Measurements from ENCODE around the gene NT5M. TPM values are rescaled to one million over a fixed set of nuclear protein-coding genes. Genes with fewer than 3 reads are reported as not detected.
"Not testable (repeated sequence)": the region's sequence is repeated elsewhere in the genome, so short reads cannot be mapped to it uniquely, and the experiment has no call there.

Gene NT5M
- polyA plus RNA-seq (ENCODE audit: insufficient read length in 3 of 3) = 1 to 10 TPM; 4.1 to 5.1 (median 4.3) TPM

DNA sequence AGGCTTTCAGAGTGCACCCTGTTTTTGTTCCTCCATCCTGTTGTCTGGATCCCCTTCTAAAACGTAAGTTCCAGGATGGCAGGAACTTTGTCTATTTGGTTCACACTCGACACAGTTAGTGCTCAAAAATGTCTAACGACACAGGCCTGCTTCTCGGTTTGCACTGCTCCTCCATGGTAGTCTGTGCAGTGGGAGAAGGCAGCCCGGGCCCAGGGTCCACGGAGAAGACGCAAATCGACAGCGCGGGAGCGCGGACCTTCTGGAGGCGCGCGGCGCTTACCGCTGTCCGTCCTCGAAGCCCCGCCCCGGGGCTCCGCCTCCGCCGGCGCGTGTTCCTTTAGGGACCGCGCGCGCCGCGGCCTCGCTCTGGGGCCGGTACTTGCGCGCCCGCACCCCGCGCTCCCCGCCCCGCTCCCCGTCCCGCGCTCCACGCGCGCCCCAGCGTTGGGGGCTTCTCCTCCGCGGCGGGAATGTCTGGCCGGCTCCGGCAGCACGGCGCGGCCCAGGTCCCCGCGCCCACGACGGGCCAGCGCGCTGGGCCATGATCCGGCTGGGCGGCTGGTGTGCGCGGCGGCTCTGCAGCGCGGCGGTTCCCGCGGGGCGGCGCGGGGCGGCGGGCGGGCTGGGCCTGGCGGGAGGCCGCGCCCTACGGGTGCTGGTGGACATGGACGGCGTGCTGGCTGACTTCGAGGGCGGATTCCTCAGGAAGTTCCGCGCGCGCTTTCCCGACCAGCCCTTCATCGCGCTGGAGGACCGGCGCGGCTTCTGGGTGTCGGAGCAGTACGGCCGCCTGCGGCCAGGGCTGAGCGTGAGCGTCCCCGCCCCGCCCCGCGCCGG is at the start of gene NT5M:
NT5M (plus strand) TSS at position 364 of the 837 bp plus-strand sequence; CDS start at position 542, 178 bp downstream.
- peak in 1 of 3 donors; percentile 76 for DNase-seq (ENCODE audit: low read depth in 3 of 3, low spot score in 2 of 3)

DNA sequence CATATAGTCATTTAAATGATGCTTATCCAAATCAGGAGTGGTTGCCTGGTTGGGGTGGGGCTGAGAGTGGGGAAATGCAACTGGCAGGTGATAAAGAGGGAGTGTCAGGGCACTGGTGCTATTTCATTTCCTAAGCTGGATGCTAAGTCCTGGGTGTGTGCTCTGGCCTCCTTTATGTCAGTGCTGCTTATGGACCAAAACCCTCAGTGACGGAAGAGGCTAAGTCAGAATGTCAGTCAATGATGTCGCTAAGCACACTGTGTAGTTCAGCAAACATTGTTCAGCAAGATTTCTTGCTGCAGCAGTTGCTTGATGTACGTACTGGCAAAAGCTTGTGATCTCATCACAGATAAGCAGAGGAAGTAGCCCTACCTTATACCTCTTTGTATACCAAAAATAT is 49.8 kb upstream of the NT5M start:
- no peak for DNase-seq (ENCODE audit: low read depth in 3 of 3, low spot score in 2 of 3)

DNA sequence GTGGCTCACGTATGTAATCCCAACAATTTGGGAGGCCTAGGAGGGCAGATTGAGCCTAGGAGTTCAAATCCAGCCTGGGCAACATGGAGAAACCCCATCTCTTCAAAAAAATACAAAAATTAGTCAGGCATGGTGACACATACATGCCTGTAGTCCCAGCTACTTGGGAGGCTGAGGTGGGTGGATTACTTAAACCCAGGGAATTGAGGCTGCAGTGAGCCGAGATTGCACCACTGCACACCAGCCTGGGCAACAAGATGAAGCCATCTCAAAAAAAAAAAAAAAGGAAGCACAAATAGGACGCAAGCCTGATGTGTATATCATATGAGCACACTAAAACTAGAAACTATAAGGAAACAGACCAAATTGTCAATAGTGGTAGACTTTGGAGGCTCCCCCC is 49.1 kb upstream of the NT5M start:
- DNase-seq (ENCODE audit: low read depth in 3 of 3, low spot score in 2 of 3) = no peak

DNA sequence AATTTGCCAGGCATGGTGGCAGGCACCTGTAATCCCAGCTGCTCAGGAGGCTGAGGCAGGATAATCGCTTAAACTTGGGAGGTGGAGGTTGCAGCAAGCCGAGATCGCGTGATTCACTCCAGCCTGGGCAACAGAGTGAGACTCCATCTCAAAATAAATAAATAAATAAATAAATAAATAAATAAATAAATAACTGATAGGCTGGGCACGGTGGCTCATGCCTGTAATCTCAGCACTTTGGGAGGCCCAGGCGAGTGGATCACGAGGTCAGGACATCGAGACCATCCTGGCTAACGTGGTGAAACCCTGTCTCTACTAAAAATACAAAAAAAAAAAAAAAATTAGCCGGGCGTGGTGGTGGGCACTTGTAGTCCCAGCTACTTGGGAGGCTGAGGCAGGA is 47.5 kb upstream of the NT5M start:
- not testable (repeated sequence) for DNase-seq (ENCODE audit: low read depth in 3 of 3, low spot score in 2 of 3)

DNA sequence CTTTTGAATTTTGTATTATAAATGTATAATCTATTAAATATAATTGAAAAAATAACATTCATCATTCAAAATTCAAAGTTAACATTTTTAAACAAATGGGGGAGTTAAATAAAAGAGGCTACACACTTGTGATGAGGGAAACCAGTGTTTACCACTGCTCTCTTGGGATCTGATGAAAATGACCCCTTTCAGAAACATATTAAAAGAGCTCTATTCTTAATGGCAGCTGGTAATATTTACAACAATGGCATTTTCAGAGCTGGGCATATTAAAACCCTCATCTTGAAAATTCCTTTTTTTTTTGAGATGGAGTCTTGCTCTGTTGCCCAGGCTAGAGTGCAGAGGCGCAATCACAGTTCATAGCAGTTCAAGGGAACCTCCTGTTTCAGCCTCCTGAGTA is 46.9 kb upstream of the NT5M start:
- DNase-seq (ENCODE audit: low read depth in 3 of 3, low spot score in 2 of 3) = no peak

DNA sequence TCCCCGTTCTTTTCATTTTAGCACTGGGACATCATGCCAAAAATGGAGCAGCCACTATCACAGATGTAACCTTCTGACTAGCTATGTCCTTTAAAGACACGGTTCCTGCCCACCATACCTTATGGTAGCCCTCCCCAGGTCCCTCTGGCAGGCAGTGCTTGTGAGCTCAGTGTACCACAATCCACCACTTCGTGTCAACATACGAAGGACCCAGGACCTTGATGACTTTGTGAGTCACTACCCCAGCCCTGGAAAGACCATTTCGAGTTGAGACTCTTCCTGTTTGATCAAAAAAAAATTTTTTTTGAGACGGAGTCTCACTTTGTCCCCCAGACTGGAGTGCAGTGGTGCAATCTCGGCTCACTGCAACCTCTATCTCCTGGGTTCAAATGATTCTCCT is 45.2 kb upstream of the NT5M start:
- DNase-seq (ENCODE audit: low read depth in 3 of 3, low spot score in 2 of 3) = no peak

DNA sequence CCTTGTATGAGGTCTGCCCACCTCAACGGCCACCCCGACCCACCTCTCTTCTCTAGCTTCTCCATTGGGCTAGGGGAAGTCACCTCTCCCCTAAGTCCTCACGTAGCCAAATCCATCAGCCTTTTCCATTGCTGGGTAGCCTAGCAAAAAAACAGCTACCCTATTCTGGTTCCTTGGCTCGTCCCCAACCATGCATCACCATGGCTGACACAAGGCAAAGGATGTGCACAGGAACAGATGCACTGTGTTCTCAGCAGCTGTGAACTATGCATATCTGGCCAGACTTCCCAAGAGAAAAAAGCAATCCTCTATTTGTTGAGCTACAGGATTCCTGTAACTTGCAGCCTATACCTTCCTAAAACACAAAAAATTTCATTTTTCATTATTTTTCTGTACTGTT is 44.2 kb upstream of the NT5M start:
- DNase-seq (ENCODE audit: low read depth in 3 of 3, low spot score in 2 of 3) = no peak

DNA sequence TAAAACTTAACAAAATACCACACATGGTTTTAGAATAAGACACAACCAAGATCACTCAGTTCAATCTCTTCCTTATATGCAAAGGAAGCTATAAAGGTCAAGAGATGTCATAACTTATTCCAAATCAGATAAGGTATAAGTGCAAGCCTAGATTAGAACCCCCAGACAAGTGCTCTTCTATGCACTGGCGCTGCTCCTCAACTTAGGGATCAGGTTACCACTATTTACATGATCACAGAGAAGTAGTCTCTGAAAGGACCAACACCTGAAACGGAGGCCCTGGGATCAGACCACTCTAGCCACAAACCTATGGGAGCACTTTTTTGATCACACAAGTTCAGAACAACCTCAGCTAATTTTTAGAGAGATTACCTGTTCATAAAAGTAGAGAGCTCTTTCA is 38.7 kb upstream of the NT5M start:
- no peak for DNase-seq (ENCODE audit: low read depth in 3 of 3, low spot score in 2 of 3)

DNA sequence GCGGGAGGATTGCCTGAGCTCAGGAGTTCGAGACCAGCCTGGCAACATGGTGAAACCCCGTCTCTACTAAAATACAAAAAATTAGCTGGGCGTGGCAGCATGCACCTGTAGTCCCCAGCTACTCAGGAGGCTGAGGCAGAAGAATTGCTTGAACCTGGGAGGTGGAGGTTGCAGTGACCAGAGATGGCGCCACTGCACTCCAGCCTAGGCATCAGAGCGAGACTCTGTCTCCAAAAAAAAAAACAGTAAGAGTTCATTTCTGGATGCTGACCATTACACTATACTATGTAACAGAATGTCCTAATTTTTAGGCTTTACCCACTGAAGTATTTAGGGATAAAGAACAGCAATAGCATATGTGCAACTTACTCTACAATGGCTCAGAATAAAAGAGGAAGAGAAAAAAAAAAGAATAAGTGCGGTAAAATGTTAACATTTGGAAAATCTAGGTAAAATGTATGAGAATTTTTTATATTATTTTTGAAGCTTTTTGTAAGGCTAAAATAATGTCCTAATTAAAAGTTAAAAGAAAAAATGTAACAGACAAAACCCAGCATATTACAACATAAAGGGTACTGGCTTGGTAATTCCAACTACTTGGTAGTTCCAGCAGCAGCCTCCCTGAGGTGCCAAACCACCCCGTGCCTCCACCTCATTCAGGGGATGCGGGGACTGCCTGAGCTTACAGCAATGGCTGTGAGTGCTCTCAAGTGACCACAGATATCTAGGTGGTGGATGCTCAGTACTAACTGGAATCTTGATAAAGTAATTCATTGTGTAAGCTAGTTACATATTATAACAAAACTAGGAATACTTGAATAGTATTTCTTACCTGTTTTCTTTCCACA is 33.0 kb upstream of the NT5M start:
- no peak for DNase-seq (ENCODE audit: low read depth in 3 of 3, low spot score in 2 of 3)

DNA sequence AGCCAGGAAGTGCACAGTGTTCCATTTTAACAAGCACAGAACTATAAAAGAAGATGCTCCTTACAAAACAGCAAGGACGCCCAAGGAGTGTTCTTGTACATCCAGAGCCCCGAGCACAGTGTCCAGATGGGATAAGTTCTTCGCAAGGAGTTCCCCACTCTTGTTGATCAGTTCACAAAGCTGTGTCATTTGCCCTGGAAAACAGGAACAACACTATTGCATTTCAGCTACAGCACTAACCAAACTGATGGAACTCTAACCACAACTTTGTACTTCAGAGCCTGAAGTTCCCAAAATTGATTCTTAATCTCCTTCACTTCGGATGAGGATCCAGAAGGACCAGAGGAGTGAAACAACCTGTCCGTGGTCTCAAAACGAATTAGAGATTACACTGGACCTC is 27.2 kb upstream of the NT5M start:
- no peak for DNase-seq (ENCODE audit: low read depth in 3 of 3, low spot score in 2 of 3)

DNA sequence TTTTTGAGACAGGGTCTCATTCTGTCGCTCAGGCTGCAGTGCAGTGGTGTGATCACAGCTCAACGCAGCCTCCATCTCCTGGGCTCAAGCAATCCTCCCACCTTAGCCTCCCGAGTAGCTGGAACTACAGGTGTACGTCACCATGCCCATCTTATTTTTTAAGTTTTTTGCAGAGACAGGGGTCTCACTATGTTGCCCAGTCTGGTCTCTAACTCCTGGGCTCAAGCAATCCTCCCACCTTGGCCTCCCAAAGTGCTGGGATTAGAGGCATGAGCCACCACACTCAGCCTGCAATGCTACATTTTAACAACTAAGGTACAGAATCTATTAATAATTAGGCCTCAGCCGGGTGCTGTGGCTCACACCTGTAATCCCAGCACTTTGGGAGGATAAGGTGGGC is 25.7 kb upstream of the NT5M start:
- DNase-seq (ENCODE audit: low read depth in 3 of 3, low spot score in 2 of 3) = not testable (repeated sequence)

DNA sequence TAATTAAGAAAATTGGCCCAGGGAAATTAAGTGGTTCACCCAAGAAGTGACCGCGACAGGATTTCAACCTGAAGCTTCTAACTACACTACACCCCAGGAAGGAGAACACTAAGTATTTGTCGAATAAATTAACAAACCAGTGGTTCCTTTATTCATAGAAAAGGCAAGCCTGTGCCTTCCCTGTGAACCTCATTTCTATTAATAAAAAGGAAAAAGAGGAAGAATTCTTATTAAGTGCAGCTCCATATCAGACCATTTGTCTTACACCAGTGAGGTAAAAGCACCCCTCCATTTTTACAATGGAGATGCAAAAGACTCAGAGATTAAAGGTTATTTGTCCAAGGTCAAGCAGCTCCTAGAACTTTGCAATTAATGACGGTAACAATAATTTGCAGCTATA is 23.9 kb upstream of the NT5M start:
- DNase-seq (ENCODE audit: low read depth in 3 of 3, low spot score in 2 of 3) = no peak

DNA sequence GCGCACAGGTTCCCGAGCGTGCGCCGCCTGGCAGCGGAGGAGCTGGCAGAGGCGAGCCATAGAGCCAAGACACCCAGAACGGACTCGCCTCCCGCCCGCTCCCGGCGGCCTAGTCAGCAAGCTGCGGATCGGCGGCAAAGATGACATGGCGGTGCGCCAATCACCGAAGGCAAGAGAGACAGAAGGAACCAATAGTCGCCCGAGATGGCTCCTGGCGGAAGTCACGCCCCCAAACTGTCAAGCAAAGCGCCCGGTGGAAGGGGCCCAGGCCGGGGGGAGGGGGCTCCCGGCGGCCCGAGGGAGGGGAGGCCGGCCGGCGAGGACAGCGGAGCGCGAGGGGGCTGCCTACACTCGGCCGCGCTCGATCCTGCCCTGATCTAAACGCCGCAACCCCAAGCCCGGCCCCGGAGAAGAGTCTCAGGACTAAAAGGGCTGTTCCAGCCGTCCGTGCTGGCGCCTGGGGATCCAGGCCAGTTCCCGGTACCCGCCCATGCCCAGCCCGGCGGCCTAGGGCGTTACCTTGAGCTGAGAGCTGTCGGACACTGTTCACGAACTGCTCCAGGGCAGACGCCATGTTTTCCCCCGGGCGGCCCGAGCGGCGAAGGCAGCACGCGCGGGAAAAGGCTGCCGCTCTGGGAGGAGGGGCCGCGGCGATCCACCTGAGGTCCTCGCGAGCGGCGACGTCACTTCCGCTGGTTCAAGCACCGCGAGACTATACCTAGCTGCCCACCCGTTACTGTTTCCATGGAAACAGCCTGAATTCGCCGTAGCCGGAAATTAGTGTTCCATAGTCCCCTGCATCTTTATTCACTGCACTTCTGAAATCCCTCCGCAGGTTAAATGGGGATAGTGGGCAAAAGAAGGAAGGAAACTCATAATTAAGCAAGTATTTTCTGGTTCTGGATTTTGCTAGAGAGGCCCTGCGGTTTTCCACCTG is 22.3 kb upstream of the NT5M start, which contains the start of gene COPS3:
COPS3 (minus strand) TSS at position 634 of the 937 bp plus-strand sequence; CDS start at position 574, 60 bp downstream.
- peak; percentile 94 to 96 (median 94) for DNase-seq (ENCODE audit: low read depth in 3 of 3, low spot score in 2 of 3)

DNA sequence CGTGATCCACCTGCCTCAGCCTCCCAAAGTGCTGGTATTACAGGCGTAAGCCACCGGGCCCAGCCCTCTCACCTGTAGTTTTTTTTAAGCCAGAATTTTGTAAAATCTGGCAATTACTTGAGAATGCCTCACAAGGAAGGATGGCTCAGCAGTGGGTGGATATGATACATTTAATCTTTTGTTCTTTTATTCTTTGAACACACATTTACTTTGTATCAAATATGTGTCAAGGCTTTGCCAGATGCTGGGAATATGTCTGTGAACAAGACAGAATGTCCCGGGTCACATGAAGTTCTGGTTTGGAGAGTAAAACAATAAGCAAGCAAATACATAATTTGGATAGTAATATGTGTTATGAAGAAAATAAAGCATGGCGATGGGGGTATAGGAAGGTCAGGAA is 17.2 kb upstream of the NT5M start:
- no peak for DNase-seq (ENCODE audit: low read depth in 3 of 3, low spot score in 2 of 3)

DNA sequence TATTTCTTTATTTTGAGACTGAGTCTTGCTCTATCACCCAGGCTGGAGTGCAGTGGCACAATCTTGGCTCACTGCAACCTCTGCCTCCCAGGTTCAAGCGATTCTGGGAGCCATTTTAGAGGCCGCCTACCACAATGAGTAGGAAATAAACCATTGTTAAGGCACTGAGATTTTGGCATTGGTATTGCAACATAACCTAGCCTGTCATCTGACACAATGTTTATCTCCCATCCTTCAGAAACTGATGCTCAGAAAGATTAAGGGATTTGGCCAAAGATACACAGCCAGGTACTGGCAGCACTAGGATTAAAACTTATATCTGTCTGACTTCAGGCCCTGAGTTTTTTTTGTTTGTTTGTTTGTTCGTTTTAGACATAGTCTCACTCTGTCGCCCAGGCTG is 14.1 kb upstream of the NT5M start:
- DNase-seq (ENCODE audit: low read depth in 3 of 3, low spot score in 2 of 3) = no peak

DNA sequence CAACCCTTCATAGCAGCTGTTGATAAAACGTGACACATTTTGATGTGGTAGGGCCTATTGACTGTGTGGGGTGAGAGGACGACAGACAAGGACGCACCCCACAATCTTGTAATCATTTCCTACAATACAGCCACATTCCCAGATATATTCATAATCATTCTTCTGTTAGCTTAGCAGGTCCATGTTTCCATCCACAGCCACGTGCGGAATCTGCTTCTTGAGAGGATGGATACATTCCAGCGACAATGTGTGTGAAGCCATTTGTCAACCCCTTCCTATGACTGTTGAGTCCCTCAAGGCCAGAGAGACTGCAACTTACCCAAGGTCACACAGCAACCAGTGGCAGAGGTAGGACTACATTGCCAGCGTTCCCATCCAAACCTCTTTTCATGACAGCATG is 13.5 kb upstream of the NT5M start:
- no peak for DNase-seq (ENCODE audit: low read depth in 3 of 3, low spot score in 2 of 3)

DNA sequence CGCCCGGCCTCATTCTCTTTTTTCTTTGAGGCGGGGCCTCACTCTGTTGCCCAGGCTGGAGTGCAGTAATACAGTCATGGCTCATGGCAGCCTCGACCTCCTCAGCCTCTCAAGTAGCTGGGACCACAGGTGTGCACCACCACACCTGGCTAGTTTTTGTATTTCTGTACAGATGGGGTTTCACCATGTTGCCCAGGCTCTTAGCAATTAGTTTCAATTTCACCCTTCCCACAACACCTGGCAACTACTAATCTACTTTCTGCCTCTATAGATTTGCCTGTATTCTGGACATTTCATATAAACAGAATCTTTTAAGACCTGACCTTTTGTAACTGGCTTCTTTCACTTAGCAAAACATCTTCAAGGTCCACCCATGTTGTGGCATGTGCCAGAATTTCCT is 8.0 kb upstream of the NT5M start:
- DNase-seq (ENCODE audit: low read depth in 3 of 3, low spot score in 2 of 3) = no peak

DNA sequence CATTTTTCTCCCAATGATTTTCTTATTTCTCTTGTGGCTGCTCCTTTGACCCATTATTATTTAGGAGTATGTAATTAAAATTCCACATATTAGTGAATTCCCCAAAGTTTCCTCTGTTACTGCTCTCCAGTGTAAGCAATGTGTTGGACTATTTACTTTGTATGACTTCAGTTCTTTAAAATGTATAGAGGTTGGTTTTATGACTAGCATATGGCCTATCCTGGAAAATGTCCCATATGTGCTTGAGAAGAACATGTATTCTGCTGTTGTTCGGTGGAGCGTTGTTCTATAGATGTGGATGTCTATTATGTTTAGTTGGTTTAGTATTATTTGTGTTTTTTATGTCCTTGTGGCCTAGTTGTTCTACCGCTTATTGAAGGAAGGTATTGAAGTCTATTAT is 6.0 kb upstream of the NT5M start:
- DNase-seq (ENCODE audit: low read depth in 3 of 3, low spot score in 2 of 3) = no peak

DNA sequence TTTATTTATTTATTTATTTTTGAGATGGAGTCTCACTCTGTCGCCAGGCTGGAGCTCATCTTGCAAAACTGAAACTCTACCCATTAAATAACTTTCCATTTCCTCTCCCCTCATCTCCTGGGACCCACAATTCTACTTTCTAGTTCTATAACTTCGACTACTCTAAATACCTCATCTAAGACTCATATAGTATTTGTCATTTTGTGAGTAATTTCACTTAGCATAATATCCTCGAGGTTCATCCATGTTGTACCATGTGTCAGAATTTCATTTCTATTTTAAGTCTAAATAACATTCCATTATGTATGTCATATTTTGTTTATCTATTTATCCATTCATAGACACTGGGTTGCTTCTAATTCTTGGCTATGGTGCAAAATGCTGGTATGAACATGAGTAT is 5.1 kb upstream of the NT5M start:
- DNase-seq (ENCODE audit: low read depth in 3 of 3, low spot score in 2 of 3) = no peak

All from right renal cortex interstitium (tissue), 3 donors.